Measurements from ENCODE around the gene TMEM203. TPM values are rescaled to one million over a fixed set of nuclear protein-coding genes. Genes with fewer than 3 reads are reported as not detected.

TMEM203 gene
- total RNA-seq, 1 donor from 2014 or later: 33.0 TPM

GRCh38 chr9:137230705-137231371 is 25.4 kb upstream of the TMEM203 start, which contains the start of gene SLC34A3:
Gene SLC34A3, plus strand, starts transcription at chr9:137230901. Its CDS starts 802 bp downstream, at chr9:137231703.
- no peak for DNase-seq (ENCODE audit: low spot score)

GRCh38 chr9:137229903-137230704 is 24.7 kb upstream of the TMEM203 start:
- no peak for DNase-seq (ENCODE audit: low spot score)

- no peak for DNase-seq (ENCODE audit: low spot score)
These were observed 23.8 kb upstream of the TMEM203 start for GRCh38 chr9:137228968-137229896.

GRCh38 chr9:137228506-137228967 is 23.1 kb upstream of the TMEM203 start:
- DNase-seq (ENCODE audit: low spot score): no peak

GRCh38 chr9:137227853-137228505 is 22.5 kb upstream of the TMEM203 start:
- no peak for DNase-seq (ENCODE audit: low spot score)

- peak; percentile 63 for DNase-seq (ENCODE audit: low spot score)
These were observed 21.8 kb upstream of the TMEM203 start, which contains the start of gene RNF224 for GRCh38 chr9:137227054-137227852. Gene RNF224, plus strand, starts transcription at chr9:137227502. Its CDS starts 834 bp downstream, at chr9:137228336.

- no peak for DNase-seq (ENCODE audit: low spot score)
These were observed 21.0 kb upstream of the TMEM203 start for GRCh38 chr9:137226338-137227053.

- no peak for DNase-seq (ENCODE audit: low spot score)
These were observed 20.4 kb upstream of the TMEM203 start for GRCh38 chr9:137225699-137226331.

GRCh38 chr9:137224830-137225694 is 19.6 kb upstream of the TMEM203 start, which contains the start of gene CYSRT1:
Gene CYSRT1, plus strand, starts transcription at chr9:137225174. Its CDS starts 448 bp downstream, at chr9:137225622.
- no peak for DNase-seq (ENCODE audit: low spot score)

GRCh38 chr9:137223078-137223970 is 17.9 kb upstream of the TMEM203 start:
- peak; percentile 98 for DNase-seq (ENCODE audit: low spot score)

- no peak for DNase-seq (ENCODE audit: low spot score)
These were observed 17.0 kb upstream of the TMEM203 start, which contains the start of gene RNF208 for GRCh38 chr9:137222190-137223077. Gene RNF208, minus strand, starts transcription at chr9:137222240. Its CDS starts 1,028 bp downstream, at chr9:137221212.

GRCh38 chr9:137221506-137222111 is 16.2 kb upstream of the TMEM203 start:
- DNase-seq (ENCODE audit: low spot score): no peak

- no peak for DNase-seq (ENCODE audit: low spot score)
These were observed 15.7 kb upstream of the TMEM203 start for GRCh38 chr9:137221095-137221505.

- no peak for DNase-seq (ENCODE audit: low spot score)
These were observed 15.1 kb upstream of the TMEM203 start for GRCh38 chr9:137220317-137221094.

Data from umbilical cord (tissue), 2 donors.